Hematopoietic multipotent progenitor cell treated with erythropoietin and hydrocortisone succinate and interleukin-3 and kit ligand, for 8 days (in vitro differentiated cells): Measurements from ENCODE around the gene BTAF1.

Experiments used
- DNase-seq: peaks from one replicate; pipeline ENCODE4 v3.0.0-alpha.2; 2015

Gene BTAF1

DNA sequence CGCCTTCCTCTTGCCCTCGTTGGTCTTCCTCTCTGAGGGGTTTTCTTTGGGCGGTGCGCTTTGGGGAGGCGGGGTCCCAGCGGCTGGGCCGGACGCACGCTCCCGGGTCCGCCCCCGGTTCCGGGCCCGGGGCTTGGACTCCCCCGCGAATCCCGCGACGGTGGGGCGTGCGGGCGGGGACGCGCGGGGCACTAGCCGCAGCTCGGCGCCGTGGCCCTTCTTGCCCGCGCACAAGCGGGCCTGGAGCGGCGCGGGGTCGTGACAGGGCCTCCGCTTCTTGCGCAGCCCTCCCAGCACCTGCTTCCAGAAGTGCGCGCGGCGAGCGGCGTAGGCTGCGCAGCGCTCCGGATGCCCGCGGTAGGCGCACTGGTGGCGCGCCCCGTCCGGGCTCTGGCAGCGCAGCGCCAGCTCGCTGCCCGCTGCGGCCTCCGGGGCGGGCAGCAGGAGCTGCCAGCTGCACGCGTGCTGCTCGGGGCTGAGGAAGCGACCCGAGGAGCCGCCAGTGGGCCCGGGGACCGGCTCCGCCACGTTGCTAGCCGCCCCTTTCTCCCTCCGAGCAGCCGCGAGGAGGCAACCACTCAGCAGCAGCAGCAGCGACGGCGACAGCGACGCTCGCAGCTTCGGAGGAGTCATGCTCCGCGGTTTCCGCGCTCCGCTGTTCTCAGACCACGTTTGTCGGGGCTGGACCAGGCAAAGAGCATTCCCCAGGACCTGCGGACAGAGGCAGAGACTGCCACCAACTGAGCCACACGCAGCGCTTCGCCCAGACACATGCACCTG, 15.0 kb upstream of the BTAF1 start:
- DNase-seq: peak; percentile 86

DNA sequence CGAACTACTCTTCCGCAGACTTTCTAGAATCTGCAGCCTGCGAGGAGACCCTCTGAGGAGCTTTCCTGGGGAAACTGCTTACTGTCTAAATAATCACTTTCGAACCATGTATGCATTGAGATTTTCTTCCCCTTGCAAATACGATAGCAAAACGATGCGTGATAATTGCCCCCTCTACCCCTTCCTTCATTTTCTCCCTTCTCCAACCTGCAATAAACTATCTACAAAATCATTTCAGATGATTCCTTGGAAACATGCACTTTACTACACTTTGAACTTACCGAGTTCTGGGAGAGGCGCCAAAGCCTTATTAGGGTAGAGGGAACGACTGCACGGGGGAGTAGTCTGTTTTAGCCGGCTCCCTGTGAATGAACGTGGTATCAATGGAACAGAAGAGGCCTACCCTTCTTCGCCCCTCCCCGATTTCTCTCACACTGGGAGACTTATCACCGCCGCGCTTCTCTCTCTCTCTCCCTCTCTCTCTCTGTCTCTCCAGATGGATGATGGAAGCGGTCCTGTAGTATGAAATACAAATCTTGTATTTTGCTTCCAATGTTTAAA, 14.4 kb upstream of the BTAF1 start, which contains the start of gene FGFBP3:
FGFBP3 (minus strand) TSS at position 370 of the 561 bp plus-strand sequence. CDS start 517 bp downstream, outside the sequence.
- peak; percentile 87 for DNase-seq

DNA sequence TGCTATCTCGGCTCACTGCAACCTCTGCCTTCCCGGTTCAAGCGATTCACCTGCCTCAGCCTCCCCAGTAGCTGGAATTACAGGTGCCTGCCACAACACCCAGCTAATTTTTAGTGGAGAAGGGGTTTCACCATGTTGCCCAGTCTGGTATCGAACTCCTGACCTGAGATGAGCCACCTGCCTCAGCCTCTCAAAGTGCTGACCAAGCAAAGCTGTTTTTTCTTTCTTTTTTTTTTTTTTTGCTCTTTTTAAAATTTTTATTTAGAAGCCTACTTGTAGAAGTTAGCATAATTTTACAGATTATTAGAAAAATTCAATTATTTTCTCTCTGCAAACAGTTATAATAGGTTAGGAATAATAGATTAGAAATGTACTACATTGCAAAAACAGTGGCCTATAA, 13.1 kb upstream of the BTAF1 start:
- DNase-seq: no peak

DNA sequence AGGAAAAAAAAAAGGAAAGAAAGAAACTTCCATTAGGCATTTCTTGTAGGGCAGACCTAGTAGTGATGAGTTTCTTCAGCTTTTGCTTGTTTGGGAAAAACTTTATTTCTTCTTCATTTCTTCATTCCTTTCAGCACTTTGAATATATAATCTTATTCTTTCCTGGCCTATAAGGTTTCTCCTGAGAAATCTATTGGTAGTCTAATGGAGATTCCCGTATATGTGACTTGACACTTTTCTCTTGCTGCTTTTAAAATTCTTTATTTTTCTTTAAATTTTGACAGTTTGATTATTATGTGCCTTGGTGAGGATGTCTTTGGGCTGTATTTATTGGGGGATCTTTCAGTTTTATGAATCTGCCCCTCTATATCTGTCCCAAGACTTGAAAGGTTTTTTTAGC, 3.9 kb upstream of the BTAF1 start:
- no peak for DNase-seq

DNA sequence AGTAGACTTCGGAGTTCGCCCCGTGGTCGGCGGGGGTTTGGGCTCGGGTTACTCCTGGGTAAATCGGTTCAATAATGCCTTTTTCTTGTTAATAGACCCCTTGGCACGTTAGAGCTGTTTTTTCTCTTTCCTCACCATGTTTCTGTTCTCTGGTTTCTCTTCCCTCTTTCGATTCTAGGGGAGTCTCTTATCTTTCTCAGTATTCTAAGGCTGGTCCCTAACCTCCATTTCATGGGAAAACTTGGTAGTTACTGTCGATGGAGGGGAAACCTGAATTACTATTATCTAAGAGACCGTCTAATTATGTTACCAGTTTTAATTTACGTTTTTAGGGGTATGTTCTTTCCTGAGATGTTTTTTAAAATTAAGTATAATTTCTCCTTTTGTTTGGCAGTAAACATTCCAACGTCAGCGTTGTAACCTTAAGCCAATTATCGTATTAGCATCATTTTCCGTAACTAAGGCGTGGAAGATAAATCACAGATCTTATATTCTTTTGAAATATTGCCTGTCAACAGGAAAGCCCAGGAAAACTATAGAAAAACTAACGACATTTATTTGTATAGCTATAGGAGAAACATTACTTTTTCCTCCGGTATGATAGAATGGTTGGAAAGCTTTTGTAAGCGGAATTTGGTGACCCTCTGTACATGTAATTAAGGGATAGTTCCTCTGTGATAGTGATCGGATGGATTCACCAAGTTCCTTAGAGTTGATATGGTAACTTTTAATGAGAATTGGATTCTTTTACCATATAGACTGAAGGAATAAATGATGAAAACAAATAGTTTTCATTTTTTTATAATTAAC, 847 bp downstream of the BTAF1 start:
- DNase-seq: peak; percentile 38

DNA sequence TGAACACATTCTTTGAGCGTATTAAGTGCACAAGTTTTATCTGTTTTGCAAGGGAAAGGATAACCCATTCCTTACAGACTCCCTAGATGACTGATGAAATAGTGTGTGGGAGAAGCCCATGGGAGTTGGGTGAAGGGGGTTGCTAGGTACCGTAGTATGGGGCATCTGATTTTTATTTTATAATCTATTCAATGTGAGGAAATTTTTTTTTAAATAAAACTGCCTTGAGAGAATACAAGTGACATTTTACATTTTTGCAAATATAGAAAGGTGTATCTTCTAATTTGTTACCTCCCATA, 1.4 kb downstream of the BTAF1 start:
- no peak for DNase-seq

DNA sequence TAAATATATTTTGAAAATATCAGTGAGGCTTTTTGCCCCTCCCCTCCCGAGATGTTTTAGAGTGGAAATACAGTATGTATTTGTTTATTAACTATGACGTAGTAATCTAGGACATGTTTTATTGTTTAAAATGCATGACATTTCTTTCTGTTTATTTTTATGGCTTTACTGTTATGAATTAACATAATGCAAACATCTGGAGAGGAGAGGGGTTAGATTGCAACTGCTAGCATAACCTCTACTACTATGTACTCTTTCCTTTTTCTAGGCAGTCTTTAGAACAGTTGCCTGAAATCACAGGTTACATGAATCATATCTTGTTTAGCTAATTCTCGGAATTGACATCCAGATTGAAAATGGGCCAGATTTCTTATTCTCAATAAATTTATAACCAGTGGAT, 7.4 kb downstream of the BTAF1 start:
- DNase-seq: no peak

DNA sequence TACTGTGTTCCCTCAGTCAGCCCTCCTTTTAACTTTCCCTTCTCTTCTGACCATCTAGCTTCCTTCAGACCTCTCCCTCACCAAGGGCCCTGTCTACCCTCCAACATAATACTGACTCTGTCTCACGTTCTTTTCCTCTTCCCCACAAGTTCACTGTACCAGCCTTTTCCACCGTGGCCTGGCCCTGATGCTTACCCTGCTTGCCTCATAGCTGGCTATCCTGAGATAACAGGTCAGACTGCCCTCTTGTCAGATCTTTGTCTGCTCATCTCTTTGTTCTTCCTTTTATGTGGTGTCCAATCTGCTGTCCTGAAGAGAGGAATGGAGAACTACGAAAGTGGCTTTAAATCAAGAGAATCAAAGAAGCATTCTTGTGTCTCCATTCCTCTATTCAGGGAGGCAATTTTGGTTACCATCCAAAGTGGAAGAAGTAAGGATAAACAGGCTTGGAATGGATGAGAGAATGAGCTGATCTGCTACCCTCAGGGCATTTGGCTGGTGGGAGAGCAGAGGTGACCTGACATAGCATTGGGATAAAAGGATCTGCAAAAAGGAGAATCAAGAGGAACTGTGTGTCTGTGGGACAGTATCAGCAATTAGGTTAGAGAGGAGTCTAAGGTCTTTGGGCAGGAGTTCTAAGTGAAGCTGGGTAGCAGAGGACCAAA, 8.1 kb downstream of the BTAF1 start:
- DNase-seq: no peak

DNA sequence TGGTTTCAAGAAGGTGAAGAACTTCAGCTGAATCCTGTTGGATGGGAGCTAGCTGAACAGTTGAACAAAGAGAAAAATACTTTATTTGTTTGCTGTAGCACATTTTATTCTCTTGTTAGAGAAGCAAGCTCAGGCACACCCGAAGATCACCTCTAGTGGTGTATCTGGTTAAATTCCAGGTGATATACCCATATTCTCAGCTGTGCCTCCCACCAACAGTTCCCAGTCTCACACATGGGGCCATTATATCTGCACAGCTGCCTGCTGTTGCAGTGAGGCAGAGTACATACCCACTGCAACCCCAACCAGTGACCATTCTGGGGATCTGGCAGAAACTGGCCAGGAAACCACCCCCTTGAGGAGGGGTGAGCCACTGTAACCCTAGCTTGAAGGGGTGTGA, 9.2 kb downstream of the BTAF1 start:
- DNase-seq: no peak

DNA sequence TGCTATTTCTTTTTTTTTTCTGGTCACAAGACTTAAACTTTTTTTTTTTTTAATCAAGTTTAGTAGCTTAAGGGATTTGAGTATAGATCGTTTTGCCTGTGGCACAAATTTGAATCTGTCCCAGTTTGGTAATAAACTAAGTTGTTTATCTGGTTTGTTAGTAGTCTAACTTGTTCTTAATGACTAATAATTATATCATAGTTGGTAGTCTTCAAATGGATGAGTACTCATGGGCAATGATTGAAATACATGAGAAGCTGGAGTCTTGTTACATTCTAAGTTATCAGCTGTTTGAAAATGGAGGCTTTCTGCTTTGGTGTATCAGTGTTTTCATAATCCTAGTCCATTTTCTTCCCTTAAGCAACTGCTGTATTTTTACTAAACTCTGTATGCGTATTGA, 12.3 kb downstream of the BTAF1 start:
- no peak for DNase-seq

DNA sequence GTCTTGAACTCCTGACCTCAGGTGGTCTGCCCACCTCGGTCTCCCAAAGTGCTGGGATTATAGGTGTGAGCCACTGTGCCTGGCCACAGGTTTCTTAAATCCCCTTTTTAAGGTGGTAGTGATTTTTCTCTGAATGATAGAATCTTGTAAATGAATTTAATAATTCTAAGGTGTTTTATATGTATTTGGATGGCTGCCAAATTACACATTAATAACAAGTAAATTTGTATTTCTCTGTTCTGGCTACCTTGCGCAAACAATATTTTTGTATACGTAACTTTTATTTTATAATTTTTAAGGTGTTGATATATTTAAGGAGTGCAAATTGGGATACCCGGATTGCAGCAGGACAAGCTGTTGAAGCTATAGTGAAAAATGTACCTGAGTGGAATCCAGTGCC, 16.1 kb downstream of the BTAF1 start:
- DNase-seq: no peak

DNA sequence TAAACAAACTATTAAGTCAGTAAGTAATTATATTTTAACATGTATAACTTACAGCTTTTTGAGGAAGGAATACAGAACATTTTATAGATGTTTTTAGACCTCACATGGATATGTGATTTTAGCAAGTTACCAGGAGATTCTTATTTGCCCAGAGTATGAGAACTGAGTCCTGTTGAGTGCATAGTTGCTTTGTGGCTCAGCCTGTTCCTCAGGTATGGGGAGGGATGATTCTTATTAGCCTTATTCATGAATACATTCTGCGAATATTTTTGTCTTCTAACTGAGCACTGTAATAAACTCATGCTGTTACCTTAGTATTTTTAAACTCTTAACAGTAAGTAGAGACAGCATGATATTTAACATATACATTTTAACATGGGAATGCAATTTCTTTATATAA, 17.9 kb downstream of the BTAF1 start:
- DNase-seq: no peak

DNA sequence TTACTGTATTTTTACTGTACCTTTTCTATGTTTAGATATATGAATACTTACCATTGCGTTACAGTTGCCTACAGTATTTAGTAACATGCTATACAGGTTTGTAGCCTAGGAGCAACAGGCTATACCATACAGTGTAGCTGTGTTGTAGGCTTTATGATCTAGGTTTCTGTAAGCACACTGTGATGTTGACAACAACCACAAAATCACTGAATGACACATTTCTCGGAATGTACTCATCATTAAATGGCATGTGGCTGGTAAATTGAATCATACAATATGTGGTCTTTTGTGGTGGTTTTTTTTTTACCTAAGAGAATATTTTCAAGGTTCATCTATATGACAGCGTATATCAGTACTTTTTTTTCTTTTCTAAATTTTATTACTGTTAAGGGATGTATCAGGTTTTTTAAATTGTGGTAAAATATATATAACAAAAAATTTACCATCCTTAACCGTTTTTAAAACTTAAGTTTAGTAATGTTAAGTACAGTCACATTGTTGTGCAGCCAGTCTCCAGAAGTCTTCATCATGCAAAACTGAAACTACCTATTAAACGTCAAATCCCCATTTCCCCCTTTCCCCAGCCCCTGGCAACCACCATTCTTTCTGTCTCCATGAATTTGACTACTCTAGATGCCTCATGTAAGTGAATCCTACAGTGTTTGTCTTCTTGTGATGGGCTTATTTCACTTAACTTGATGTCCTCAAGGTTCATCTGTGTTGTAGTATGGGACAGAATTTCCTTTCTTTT, 21.5 kb downstream of the BTAF1 start:
- DNase-seq: no peak

DNA sequence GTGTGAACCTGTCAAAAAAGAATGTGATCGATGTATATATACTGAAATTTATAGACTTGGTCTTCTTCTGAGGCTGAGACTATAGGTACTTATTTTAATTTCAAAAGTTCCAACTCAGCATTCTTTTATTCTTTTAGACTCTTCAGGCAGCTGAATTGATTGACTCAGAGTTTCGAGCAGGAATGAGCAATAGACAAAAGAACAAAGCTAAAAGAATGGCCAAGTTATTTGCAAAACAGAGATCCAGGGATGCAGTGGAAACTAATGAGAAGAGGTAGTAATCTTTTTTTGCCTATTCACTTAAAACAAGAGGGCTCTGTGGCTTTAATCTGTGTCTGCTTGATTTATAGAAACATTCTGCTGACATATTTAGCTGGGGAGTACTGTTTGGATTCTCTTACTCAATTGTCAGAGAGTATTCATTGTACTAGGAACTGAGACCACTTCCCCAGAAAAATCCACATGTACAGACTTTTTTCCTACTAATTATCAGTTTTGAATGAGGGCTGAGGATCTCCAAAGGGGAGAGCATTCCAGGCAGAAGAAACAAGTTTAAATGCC, 30.1 kb downstream of the BTAF1 start:
- no peak for DNase-seq

DNA sequence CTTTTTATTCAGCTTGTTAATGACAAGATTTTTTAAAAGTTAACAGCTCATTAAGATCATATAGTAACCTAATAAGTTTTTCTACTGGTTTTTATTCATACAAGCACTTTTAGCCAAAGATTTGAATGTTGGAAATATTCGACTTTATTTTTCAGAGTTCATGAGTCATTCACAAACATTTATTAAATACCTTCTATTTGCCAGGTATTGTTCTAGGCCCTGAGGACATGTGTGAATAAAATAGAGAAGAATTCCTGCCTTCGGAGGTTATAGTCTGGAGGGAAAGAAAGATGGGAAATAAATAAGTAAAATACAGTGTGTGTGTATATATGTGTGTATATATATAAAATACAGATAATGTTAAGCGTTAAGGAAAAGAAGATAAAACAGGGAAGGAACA, 31.5 kb downstream of the BTAF1 start:
- no peak for DNase-seq

DNA sequence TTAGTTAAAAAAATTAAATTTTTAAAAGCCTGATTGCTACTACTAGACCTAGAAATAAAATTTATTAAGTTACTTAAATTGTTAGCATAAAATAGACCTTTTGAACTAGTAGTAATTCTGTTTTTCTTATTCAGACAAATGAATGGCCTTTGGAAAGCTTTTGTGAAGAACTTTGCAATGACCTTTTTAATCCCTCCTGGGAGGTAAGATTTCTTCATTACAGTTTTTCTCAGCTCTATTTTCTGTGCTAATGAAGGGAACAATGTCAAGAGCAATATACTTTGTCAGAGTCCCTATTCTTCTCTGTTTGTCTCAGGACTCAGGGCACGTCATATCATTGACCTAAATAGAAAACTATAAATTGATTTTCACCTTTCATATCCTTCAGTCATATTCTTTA, 33.5 kb downstream of the BTAF1 start:
- no peak for DNase-seq

DNA sequence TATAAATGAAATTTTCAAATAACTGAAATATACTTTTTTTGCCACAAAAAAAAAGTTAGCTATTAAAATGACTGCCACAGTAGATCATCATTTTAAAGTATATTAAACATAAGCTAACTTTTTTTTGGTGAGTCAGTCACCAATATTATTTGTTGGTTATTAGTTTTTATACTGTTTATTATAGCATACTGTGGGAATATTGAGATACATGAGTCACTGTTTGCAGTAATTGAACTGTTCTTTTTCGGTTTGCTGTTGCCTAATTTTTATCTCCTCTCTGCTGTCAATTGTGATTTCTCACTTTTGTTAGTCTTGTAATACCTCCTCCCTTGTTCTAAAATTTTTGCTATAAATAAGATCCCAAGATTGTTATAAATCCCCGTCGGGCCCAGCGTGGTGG, 45.7 kb downstream of the BTAF1 start:
- DNase-seq: no peak

DNA sequence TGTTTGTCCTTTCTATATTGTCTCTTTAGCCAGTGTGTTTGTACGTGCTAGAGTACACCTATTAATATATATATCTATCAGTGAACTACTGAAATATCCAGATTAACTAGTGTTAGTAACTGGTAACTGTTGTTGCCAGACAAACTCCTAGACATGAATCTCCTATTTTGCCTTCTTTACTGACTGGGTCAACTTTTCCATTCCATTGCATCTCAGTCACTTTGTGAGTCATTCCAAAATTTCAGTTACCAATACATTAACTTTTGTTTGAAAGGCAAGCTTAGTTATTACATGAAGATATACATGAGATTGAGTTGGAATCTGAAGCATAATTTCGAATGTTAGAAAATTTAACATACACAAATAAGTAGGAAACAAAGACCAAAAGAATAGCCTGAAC, 51.4 kb downstream of the BTAF1 start:
- no peak for DNase-seq

DNA sequence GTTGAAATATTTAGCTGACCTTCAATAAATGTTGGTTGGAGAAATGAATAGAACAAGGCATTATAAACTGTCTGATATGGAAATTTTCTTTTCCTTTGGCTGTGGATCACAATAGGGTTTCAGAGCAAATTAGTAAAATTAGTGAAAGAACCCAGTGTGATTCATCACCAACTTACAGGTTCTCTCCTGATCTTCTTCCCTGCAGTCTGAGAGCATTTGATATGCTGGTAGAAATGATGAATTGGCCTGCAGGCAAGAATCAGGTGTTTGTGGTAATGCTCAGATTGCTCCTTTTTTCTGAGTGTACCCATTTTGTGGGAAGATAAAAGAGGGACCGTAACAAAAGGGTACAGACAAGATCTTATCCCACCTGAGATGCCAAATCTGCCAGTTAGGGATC, 51.9 kb downstream of the BTAF1 start:
- no peak for DNase-seq

DNA sequence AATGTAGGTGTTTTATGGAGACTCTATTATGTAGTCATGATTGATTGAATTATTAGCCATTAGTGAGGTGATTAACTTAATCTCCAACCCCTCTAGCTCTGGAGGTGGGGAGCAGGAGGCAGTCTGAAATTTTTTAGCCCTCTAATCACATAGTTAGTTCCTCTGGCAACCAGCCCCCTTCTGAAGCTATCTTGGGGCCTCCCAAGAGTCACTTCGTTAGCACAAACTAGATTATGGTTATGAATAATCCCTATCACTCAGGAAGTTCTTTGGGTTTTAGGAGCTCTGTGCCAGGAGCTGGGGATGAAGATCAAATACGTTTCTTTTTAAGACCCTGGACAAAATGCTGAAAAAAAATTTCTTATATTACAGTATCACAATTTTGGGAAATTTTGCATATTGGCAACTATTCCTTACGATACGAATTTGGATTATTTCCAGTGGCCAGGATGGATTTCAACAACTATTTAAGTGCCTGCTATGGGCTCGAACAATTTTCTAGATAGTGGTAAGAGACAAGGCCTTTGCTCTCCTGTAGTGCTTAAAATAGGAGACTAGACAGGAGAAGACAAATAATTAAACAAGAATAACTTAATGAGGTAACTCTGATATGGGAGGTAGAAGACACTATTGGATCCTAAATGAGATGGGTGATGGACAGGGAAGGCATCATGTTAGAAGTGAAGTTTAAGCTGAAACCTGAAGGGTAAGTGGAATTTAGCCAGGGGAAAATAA, 52.9 kb downstream of the BTAF1 start:
- DNase-seq: peak; percentile 55

DNA sequence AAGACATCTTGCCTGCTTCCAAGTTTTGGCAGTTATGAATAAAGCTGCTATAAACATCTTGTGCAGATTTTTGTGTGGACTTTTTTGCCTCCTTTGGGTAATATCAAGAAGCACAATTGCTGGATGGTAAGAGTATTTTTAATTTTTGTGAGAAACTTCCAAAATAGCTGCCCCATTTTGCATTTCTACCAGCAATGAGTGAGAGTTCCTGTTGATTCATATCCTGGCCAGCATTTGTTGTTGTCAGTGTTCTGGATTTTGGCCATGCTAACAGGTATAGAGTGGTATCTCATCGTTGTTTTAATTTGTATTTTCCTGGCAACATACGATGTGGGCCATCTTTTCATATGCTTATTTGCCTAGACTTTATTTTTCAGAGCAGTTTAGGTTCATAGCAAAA, 53.9 kb downstream of the BTAF1 start:
- no peak for DNase-seq

DNA sequence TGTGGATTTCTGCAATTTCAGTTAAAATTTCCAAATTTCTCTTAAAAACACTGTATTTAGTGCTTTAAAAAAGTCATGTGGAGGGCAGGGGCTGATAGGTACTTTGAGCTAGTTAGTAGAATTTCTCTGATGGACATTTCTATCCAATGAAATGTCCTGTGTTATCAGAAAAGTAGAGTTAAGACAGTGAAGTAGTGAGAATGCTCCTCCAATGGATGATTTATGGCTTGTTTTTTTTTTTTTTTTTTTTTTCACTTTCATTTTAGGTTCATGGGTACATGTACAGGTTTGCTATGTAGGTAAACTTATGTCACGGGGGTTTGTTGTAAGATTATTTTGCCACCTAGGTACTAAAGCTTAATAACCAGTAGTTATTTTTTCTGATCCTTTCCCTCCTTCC, 55.0 kb downstream of the BTAF1 start:
- DNase-seq: no peak
